Adrenal gland (tissue), 12 donors: ENCODE data around the gene GHR. TPM values are rescaled to one million over a fixed set of nuclear protein-coding genes. Genes with fewer than 3 reads are reported as not detected.
A peak's percentile ranks its signal among the peaks of the same experiment; 100 is the strongest.

Experiments
- DNase-seq, 7 donors: peaks; one replicate each; pipeline ENCODE4 v3.0.0-alpha.2; 2019 to 2020
- H3K27ac ChIP-seq, 5 donors: fragments of 200-600 bp; sonication (generic) in 4 of 5; 1 replicate in 3 of 5; 2 replicates in 2 of 5; pipeline versions ENCODE4 v1.5.1 to v1.8.0; 2016 to 2020; ENCODE audit warnings: mild to moderate bottlenecking in 1 of 5
- H3K27me3 ChIP-seq: fragments of 200-600 bp; 2 replicates; pipeline ENCODE4 v1.8.0; 2021
- H3K36me3 ChIP-seq, 2 donors: fragments of 200-600 bp; replicated peaks in 1 of 2; 1 replicate in 1 of 2; 2 replicates in 1 of 2; pipeline versions ENCODE4 v1.5.1 to v1.8.0; 2018 to 2022
- H3K4me1 ChIP-seq, 2 donors: fragments of 200-600 bp; replicated peaks in 1 of 2; 1 replicate in 1 of 2; 2 replicates in 1 of 2; pipeline versions ENCODE4 v1.5.1 to v1.8.0; 2018 to 2021
- H3K4me3 ChIP-seq, 4 donors: fragments of 200-600 bp; sonication (generic) in 3 of 4; one replicate each; pipeline ENCODE4 v1.5.1; 2016 to 2018
- H3K9me3 ChIP-seq, 3 donors: fragments of 200-600 bp; sonication (generic) in 1 of 3; replicated peaks in 1 of 3; 1 replicate in 2 of 3; 2 replicates in 1 of 3; pipeline versions ENCODE4 v1.5.1 to v1.8.0; 2016 to 2021
- POLR2A ChIP-seq, 2 donors: fragments of 450-650 bp; IDR thresholded peaks; one replicate each; pipeline ENCODE4 v1.6.1; 2017; ENCODE audit warnings: antibody characterized with exemption in 2 of 2, mild to moderate bottlenecking in 2 of 2, moderate library complexity in 1 of 2
- WGBS, 4 donors: extraction: QIAGEN DNeasy Blood & Tissue Kit in 2 of 4; methylation state at CpG; one replicate each; pipeline versions ENCODE4 v1.1.5 to v1.1.7; 2013 to 2017; 5-methylcytosine and 5-hydroxymethylcytosine counted together
- intact Hi-C, 2 donors: fragments of 100-400 bp; cut with DNase I; formaldehyde crosslinking; loops; one replicate each; pipeline versions ENCODE4 v1.14.1 to v1.15.0; 2022 to 2023
- polyA plus RNA-seq, 3 donors: library from polyadenylated mRNA; stranded (reverse); fragments of 200-250 nt in 2 of 3; fragments of 350-450 nt in 1 of 3; fragmentation: Illumina TruSeq in 1 of 3; extraction: RNeasy Lipid Tissue Mini Kit (QIAGEN cat#74804) in 1 of 3; gene quantifications; one replicate each; pipeline ENCODE4 v1.2.3, GENCODE V29; 2013 to 2014
- total RNA-seq, 9 donors: library from RNA; depleted of rRNA in 4 of 9; stranded (reverse); fragments of >200 nt in 4 of 9; fragments of 120-200 nt in 1 of 9; fragmentation: NEBNext Ultra II Directional in 1 of 9; extraction: Animal tissue kit (Norgen Biotek cat#: 25700) in 1 of 9; gene quantifications; one replicate each; pipeline versions ENCODE4 v1.1.0 to v1.2.4, GENCODE V29; 2013 to 2023
- TF ChIP-seq, protein P1 (sequence below), 6 experiments: fragments of 450-650 bp in 4 of 6; fragments of 200-600 bp in 2 of 6; sonication (generic) in 1 of 6; IDR thresholded peaks; 1 replicate in 5 of 6; 2 replicates in 1 of 6; pipeline versions ENCODE4 v1.5.1 to v1.8.0; 2016 to 2021; ENCODE audit warnings: antibody characterized with exemption in 6 of 6, mild to moderate bottlenecking in 2 of 6, moderate library complexity in 1 of 6
- donor health status: healthy with polysubstance abuse.
- donor health status: Bipolar disorder and iron deficiency.
- donor health status: DM: yes; HTN: yes; CAD: no.
- donor health status: DM: no; HTN: no; CAD: no.
- donor health status: DM: no; HTN: no; CAD: no.
- donor health status: DM: yes; HTN: yes; CAD: no.

The GHR gene
- total and polyA plus RNA-seq, 12 donors, result 2.9 to 17.1 (median 10.5) TPM

- intact Hi-C loops, result no loop called here
- 6 to 26% (median 24%) methylated on average over 1 of the region's 1 CpG for WGBS, 4 donors
- peak overlapping the region in 1 of 5 donors; percentile 48 for H3K27ac ChIP-seq
- H3K9me3 ChIP-seq, result no peaks in the 10 kb centered on the region
- no peak for TF ChIP-seq POLR2A (IDR thresholded peaks at IDR 0.05)
- TF ChIP-seq, protein P1, sequence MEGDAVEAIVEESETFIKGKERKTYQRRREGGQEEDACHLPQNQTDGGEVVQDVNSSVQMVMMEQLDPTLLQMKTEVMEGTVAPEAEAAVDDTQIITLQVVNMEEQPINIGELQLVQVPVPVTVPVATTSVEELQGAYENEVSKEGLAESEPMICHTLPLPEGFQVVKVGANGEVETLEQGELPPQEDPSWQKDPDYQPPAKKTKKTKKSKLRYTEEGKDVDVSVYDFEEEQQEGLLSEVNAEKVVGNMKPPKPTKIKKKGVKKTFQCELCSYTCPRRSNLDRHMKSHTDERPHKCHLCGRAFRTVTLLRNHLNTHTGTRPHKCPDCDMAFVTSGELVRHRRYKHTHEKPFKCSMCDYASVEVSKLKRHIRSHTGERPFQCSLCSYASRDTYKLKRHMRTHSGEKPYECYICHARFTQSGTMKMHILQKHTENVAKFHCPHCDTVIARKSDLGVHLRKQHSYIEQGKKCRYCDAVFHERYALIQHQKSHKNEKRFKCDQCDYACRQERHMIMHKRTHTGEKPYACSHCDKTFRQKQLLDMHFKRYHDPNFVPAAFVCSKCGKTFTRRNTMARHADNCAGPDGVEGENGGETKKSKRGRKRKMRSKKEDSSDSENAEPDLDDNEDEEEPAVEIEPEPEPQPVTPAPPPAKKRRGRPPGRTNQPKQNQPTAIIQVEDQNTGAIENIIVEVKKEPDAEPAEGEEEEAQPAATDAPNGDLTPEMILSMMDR (IDR thresholded peaks at IDR 0.05), result no peak
- no peak overlapping the region for H3K4me3 ChIP-seq
- DNase-seq, result no peak
- no peaks in the 10 kb centered on the region for H3K36me3 ChIP-seq
- H3K27me3 ChIP-seq, result no peaks in the 10 kb centered on the region
- peaks cover 12 to 25% of the 10 kb centered on the region in 2 donors for H3K4me1 ChIP-seq
Measured at GRCh38 chr5:42621662-42622061, 198.4 kb downstream of the GHR start.

DNA sequence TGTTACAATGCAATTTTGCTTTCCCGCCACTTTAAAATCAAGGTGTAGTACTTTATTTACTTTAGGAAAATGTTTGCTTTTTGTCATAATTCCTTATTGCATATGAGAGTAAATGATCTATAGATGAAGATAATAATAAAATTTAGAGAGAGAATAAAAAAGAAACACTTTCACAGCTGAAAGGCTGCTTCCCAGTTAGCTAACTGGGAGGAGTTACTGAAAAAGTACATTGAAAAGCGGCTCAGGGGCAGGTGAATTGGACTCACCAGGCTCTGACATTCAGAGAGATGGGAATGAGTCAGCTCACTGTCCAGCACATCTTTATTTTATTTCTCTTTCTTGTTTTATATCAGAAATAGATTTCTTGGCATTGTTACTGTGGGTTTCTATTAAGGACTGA is 201.7 kb downstream of the GHR start:
- Histone ChIP-seq H3K27me3 (no peaks in the 10 kb centered on the region), H3K4me1 (peaks cover 19 to 25% of the 10 kb centered on the region in 2 donors), H3K36me3 (no peaks in the 10 kb centered on the region), H3K27ac (no peak overlapping the region), H3K9me3 (no peaks in the 10 kb centered on the region), H3K4me3 (no peak overlapping the region)
- 83 to 91% (median 87%) methylated on average over 2 of the region's 2 CpGs for WGBS, 4 donors
- no peak for DNase-seq
- TF ChIP-seq POLR2A (IDR thresholded peaks at IDR 0.05), result no peak
- TF ChIP-seq, protein P1 (IDR thresholded peaks at IDR 0.05), result no peak
- intact Hi-C loops, result no loop called here

DNA sequence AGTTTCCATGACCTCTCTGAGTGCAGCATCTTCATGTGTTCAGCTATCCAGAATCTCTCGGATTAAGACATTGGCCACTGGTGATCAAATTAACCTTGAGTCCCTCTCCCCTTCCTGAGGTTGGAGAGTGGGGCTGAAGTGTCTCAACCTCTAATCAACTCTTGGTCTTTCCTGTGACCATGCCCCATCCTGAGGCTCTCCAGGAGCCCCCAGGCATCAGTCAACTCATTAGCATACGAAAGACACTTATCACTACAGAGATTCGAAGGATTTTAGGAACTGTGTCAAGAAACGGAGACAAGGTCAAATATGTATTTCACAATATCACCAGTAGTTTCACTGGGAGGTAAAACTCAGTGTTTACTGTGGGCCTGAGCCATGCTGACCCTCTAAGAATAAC is 203.2 kb downstream of the GHR start:
- H3K4me3 ChIP-seq, result no peak overlapping the region
- TF ChIP-seq, protein P1 (IDR thresholded peaks at IDR 0.05), result no peak
- no peak for TF ChIP-seq POLR2A (IDR thresholded peaks at IDR 0.05)
- no peak for DNase-seq
- no peaks in the 10 kb centered on the region for H3K27me3 ChIP-seq
- no peaks in the 10 kb centered on the region for H3K9me3 ChIP-seq
- peaks cover 10 to 15% of the 10 kb centered on the region in 2 donors for H3K4me1 ChIP-seq
- no peak overlapping the region for H3K27ac ChIP-seq
- no peaks in the 10 kb centered on the region for H3K36me3 ChIP-seq
- 36 to 48% (median 41%) methylated on average over 4 of the region's 4 CpGs for WGBS, 4 donors
- intact Hi-C loops, result no loop called here

- no peak for DNase-seq
- 13 to 64% (median 24%) methylated on average over 1 of the region's 1 CpG; no CpG with 5 or more reads in 1 of the 4 donors for WGBS, 4 donors
- no peaks in the 10 kb centered on the region for H3K27me3 ChIP-seq
- no peak overlapping the region for H3K4me3 ChIP-seq
- H3K36me3 ChIP-seq, result no peaks in the 10 kb centered on the region
- H3K27ac ChIP-seq, result no peak overlapping the region
- H3K9me3 ChIP-seq, result no peaks in the 10 kb centered on the region
- intact Hi-C loops, result no loop called here
- TF ChIP-seq POLR2A (IDR thresholded peaks at IDR 0.05), result no peak
- TF ChIP-seq, protein P1 (IDR thresholded peaks at IDR 0.05), result no peak
- peaks cover 5 to 10% of the 10 kb centered on the region in 2 donors for H3K4me1 ChIP-seq
Measured at GRCh38 chr5:42628821-42629220, 205.6 kb downstream of the GHR start.
